Measurements from ENCODE around the gene C22orf42.
"Not testable (repeated sequence)": the region's sequence is repeated elsewhere in the genome, so short reads cannot be mapped to it uniquely, and the experiment has no call there.

GRCh38 chr22:32191021-32191420 lies 31.9 kb upstream of the C22orf42 start:
- TF ChIP-seq CTCF (conservative IDR thresholded peaks at IDR 0.05); ZFX (IDR thresholded peaks at IDR 0.05): not testable (repeated sequence)

All from C4-2B (cell line).